ENCODE results near the gene AP1B1. TPM values are rescaled to one million over a fixed set of nuclear protein-coding genes. Genes with fewer than 3 reads are reported as not detected.

Gene AP1B1
- total RNA-seq, 1 donor from 2014 or later = 28.0 TPM

DNA sequence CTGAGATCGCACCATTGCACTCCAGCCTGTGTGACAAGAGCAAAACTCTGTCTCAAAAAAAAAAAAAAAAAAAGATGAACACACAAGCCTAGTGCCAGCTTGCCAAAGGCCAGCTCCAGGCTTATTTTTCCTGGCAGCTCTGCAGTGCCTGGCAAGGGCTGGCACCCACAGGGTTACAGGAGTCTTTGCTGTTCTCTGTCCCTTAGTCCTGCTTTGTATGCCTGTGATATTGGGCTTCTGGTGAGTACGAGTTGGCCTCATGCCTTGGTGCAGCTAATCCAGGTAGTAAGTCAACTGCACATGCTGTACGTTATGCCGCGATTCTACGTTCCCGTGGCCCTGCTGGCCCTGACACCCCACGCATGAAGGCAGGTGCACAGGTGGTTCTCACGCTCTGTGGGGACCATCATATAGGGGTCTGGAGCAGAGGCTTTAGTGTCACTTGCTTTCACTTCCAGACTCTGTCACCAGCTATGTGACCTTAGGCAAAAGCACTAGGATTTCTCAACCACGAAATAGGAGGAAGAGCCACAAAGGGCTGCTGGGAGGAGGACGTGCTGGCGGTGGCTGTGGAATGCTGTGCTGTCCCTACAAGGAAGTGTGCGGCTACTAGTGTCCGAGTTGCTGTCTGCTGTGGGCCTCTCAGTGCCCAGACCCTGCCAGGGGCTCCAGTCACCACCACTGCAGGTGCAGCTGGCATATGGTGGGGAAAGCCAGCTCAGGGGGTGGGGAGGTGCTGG lies 51.4 kb downstream of the AP1B1 start:
- DNase-seq (ENCODE audit: low spot score) = no peak
- intact Hi-C loops (cut with DNase I) = no loop called here

DNA sequence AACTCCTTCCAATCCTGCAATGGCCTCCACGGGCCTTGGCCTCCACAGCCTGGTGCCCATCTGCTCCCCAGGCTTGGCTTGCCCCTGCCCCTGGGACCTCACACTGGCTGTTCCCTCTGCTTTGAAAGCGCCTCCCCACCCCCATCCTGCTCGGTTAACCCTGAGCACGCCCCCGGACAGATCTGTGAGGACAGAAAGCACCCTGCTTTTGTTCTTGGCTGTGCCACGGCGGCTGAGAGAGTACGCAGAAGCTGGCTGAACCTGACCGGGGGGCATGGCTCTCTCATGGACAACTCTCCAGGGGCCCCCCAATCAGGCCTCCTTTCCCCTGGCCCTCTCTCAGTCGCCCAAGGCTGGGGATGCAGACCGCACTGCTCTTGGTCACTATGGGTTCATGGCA lies 52.7 kb downstream of the AP1B1 start:
- no peak for DNase-seq (ENCODE audit: low spot score)
- intact Hi-C loops (cut with DNase I) = no loop called here

DNA sequence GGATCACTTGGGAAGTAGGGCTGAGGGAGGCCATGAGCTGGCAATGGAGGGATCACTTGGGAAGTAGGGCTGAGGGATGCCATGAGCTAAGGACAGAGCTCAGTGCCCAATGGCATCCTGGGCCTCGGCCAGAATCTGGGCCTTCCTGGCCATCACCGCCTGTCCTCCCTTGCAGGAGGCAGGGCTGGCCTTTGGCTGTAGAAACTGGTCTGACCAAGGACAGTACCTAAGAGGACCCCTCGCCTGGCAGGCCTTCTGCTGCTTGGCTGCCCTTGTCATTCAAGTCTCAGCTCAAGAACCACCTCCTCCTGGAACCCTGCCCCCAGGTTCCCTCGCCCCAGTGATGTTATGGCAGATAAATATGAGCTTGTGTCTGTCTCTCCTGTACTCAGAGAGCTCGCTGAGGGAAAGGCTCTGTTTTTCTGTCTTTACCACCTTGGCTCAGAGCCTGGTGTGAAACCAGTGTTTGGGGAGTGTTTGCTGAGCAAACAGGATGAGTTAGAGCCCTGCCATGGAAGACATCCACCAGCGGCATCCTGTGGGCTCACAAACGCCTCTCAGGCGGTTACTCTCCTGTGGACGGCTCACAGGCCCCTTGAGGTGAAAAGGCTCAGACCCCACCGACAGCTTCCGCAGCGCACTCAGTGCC lies 53.5 kb downstream of the AP1B1 start:
- no peak for DNase-seq (ENCODE audit: low spot score)
- intact Hi-C loops (cut with DNase I) = no loop called here

DNA sequence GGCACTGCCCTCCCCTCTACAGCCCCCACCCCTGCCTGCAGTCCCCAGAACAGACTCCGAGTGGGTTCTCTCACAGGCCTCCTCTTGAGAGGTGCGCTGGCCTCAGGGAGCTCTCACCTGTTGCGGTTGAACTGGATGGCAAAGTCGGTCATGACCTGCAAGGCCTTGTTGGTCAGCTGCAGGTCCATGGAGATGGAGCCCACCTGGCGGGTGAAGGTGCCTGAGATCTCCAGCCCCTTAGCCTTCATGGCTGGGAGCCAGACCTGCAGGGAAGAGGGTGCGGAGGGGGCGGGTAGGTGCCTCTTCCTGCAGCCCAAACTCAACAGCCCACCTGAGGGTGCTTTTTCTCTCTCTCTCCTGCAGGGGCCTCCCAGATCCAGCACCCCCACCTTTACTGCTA lies 54.2 kb downstream of the AP1B1 start:
- intact Hi-C loops (cut with DNase I) = no loop called here
- no peak for DNase-seq (ENCODE audit: low spot score)

DNA sequence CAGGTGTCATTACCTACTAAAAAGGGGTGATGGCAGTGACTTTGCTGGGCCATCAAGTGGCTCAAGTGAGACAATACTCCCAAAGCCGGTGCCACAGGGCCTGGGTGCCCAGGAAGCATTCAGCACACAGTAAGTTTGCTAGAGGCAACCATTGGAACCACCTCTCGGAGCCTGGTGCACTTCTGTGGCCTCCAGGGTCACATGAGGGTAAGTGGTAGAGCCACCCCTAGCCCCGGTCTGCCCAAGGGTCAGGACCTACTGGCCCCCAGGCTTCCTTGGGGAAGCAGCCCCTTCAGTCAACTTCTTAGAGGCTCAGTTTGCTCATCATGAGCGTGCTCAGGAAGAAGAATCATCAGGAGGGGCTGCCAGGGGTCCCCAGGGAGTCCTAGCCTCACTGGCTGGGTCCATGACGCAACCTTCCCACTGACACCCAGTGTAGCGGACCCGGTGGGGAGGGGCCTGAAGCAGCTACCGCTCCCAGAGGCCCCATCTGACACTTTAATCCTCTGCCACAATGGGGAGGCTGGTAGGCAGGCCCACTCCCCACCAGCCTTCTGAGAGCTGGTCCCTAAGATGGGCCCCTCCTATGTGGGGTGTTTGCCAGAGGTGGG lies 55.4 kb downstream of the AP1B1 start:
- DNase-seq (ENCODE audit: low spot score) = no peak
- intact Hi-C loops (cut with DNase I) = no loop called here

DNA sequence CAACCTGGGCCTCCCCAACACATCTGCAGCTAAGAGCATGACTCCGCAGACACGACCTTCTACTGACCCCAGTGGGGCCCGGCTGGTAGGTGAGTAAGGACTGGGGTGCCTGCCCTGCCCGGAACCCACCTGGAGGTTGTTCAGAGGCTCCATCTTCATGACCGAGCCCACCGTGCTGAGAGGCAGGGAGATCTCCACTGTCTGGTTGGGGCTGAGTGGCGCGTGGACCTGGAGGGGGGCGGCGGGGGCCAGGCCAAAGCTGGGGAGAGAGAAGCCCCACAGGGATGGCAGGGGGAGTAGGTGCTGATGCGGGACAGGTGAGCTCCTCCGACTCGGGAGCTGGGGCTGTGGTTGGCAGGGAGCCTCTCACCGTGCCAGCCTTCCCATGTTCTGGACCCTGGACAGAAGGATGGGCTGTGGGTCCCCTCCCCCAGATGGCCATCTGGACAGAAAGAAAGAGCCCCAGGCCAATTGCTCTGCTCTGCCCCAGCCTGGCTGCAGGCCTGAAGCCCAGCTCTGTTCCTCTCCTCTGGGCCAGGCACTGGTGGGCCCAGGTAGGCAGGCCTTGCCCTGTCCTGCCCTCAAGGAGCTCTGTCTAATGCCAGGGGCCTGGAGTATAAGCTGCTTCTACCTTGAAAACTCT lies 56.6 kb downstream of the AP1B1 start:
- no peak for DNase-seq (ENCODE audit: low spot score)
- intact Hi-C loops (cut with DNase I) = no loop called here

DNA sequence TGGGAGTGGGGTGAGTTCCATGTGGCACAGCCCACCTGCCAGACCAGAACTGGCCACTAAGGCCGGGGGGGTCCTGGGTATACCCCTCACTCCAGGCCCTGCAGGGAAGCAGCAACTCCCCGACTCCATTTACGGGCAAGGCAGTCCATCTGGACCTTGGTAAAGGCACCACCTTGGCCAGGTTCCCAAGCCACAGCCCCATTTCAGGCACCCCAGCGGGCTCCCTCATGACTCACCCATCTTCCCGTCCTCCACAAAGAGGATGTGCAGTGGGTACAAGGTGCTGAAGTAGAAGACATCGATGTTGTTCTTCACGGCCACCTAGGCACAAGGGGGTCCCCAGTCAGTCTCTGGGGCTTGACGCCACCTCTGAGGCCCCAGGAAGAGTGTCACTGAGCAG lies 57.2 kb downstream of the AP1B1 start:
- DNase-seq (ENCODE audit: low spot score) = no peak
- intact Hi-C loops (cut with DNase I) = no loop called here

DNA sequence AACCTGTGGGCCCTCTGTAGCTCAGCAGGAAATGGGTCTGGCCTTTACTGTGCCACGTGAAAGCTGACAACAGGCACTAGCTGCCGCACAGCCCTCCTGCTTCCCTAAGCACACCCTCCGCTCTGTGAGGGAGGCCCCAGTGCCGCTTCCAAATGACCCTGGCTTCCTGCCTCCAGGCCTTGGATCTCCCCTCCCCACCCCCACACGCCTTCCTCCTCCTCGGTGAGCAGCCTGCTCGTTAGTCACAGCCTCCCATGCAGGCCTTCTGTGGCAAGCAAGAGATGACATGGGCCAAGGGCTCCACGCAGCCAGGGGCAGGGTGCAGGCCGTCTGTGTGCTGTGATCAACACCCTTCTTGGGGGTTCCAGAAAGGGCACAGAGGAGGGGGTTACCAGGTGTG lies 57.6 kb downstream of the AP1B1 start:
- intact Hi-C loops (cut with DNase I) = no loop called here
- DNase-seq (ENCODE audit: low spot score) = no peak

DNA sequence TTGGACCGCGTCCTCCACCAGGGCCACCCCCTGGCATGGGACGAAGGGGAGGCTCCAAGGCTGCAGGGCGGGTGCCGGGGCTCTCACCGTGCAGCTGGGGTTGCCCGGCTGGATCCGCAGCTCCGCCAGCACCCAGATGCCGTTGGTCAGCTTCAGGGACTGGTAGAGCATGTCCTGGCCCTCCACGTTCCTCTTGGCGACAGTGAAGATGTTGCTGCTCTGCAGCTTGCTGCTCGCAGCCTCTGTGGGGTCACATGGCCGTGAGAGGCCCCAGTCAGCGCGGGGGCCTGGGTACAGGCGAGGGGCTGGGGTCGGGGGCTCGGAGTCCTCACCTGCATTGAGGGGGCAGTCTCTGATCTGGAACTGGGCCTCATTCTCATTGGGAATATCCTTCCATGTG lies 58.1 kb downstream of the AP1B1 start:
- intact Hi-C loops (cut with DNase I) = no loop called here
- DNase-seq (ENCODE audit: low spot score) = no peak

DNA sequence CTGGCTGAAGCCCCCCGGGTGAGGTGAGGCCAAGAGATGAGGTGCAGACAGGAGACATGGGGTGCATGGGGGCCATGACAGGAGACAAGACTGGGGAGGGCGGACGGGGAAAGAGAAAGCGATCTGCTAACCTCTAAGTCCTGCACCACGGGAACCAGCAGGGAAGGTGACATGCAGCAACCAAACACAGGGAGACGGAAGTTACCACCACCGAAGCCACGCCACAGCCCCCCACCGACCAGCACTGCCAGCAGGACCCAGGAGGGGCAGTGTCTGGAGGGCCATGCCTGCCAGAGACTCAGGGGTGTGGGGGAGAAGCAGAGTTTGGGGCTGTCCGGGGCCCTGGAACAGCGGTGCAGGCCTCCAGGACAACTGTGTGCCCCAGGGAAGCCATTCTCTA lies 58.8 kb downstream of the AP1B1 start:
- no peak for DNase-seq (ENCODE audit: low spot score)
- intact Hi-C loops (cut with DNase I) = no loop called here

DNA sequence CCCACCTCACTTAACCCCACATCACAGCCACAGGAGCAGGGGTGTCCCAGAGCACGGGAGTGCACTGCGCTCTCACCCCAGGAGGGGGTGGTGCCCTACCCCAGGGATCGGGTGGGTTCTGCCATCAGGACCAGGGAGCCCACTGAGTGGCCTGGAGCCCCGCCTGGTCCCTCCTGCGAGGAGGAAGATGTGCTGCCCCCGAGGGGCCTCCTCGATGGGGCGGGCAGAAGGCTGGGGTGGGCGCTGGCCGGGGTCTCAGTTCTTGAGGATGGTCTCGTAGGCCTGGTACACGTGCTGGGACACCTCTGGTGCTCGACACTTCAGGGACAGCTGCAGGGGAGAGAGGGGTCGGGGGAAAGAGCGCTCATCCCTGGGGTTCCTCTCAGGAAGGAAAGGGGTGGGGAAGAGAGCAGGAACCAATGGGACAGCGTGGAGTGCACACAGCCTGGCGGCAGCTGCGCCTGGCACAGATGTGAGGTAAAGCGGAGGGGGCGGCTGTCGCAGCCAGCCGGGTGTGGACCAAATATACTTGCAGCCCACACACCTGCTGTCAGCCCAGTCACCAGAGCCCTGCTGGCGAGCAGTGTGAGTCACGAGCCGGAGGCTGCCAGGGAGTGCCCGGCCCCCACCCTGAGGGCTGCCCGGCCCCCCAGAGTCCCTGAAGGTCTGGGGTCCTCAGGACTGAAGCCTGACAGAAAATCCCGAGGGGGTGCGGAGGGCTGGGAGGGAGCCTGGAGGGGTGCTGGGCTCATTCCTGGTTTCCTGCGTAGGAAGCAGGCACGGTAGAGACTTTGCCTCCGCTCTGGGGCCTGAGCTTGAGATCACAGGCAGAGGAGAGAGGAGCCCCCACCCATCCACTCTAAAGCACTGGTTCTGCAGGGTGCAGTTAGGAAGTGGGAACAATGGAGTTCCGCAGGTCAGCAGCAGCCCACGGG lies 59.5 kb downstream of the AP1B1 start:
- intact Hi-C loops (cut with DNase I) = no loop called here
- no peak for DNase-seq (ENCODE audit: low spot score)

DNA sequence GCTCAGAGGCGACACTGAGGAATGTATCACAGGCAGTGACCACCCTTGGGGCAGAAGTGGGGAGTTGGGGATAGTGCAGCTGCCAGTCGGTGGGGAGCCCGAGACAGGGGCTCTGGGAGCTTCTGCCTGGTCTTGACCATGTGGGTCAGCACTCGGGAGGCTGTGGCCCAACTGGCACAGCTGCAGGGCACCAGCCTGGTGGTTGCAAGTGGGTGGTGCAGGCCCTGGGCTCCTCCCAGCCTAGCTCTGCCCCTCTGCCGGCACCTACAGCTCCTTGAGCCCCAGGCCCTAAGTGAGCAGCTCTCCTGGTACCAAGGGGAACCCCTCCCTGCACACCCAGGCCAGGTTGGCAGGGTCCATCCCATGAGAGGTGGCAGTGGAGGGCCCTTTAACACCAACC lies 60.3 kb downstream of the AP1B1 start:
- no peak for DNase-seq (ENCODE audit: low spot score)
- intact Hi-C loops (cut with DNase I) = no loop called here

DNA sequence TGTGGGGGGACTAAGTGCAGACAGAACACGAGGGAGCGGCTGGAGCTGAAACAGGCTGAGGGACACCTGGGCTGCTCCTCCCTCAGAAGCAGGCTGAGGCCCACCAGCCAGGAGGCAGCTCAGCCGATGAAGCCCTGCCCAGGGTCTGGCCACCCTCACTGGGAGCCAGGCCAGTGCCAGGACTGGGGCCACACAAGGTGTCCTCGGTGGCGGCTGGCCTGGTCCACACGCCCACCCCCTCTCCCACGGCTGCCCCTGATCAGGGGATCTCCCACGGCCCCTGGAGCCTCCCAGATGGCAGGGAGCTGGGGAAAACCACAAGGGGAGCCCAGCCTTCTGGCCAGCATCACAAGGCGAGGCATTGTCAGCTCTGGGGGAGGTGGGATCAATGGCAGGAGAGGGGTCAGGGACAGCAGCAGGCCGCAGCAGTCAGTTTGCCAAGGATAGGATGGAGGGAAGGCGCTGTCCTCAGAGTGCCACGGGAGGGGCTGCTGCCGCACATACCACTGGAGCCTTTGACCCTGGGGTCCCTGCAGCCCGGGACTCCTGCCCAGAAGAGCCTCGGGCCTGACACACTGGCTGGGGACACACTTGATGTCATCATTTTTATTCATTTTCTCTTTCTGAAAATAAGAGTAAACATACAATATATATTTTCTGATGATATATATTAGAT lies 61.1 kb downstream of the AP1B1 start:
- no peak for DNase-seq (ENCODE audit: low spot score)

DNA sequence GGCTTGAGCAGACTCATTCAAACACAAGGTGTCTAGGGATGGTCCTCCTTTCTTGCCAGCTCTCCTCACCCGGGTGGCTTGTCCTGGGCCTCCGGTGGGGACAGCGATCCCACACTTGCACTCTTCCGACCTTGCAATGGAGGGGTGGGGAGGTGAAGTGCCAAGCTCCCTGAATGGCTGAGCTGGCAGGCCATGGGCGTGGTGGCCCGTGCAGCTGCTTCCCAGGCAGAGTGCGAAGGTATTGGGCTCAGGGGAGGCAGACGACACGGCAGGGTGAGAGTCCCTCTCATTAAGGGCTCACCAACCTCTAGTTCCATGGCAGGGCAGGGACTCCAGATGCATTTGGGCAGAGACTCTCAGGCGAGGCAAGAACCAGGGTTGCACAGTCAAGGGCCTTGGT lies 61.9 kb downstream of the AP1B1 start:
- intact Hi-C loops (cut with DNase I) = no loop called here
- DNase-seq (ENCODE audit: low spot score) = no peak

More for the DNA sequence above, 61.1 kb downstream of the AP1B1 start:
- intact Hi-C loops (cut with DNase I) = no loop called here

DNA sequence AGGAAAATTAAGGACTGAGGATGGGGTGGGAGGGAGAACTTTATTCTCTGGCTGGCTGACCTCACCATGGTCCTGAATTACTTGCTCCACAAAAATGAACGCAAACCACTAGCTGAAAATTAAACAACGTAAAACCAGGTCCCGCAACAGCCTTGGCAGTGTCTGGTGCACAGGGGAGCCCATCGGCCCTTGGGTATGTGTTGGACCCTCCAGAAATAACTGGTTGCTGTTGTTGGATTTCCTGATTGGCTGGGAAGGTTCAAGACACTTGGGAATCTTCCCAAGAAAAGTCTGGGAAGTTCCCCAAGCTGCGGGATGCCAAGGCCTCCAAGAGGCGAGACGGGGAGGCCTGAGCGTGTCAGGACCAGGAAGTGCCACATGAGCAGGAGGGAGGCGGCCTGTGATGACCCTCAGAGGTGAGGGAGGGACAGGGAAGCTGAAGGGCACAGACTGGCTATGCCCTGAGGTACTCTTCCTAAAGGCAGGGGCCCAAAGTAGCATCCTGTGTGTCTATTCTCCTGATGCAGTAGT lies 62.5 kb downstream of the AP1B1 start:
- DNase-seq (ENCODE audit: low spot score) = no peak
- intact Hi-C loops (cut with DNase I) = no loop called here

DNA sequence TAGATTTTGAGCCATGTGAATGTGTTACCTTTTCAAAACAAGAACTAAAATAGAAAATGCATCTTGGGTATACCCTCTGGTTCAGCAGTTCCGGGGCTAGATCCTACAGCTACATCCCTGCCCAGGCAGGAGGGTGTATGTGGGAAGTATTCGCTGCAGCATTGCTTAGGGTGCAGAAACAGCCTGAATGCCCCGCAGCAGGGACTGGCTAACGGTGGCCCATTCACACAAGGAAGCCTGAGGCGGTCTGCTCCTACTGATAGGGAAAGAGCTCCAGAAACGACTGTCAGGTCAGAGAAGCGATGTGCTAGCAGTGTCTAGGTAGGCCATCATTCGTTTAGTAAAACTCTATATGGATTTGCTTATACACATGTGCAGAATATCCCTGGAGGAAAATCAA lies 63.0 kb downstream of the AP1B1 start:
- no peak for DNase-seq (ENCODE audit: low spot score)

DNA sequence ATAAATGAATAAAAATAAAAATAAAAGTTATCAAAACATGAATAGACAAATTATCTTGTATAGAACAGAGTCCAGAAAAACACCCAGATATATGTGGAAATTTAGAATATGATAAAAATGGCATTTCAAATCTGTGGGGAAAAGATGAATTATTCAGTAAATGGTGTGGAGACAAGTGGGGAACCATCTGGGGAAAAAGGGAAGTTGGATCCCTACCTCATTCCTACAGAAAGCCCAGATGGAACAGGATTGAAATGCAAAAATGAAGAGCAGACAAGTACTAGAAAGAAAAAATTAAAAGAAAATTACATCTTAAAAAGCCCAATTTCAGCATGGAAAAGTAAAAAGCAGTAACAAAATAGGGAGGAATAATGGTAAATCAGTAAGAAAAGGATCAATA lies 64.7 kb downstream of the AP1B1 start:
- no peak for DNase-seq (ENCODE audit: low spot score)
- intact Hi-C loops (cut with DNase I) = no loop called here

More for the DNA sequence above, 63.0 kb downstream of the AP1B1 start:
- intact Hi-C loops (cut with DNase I) = no loop called here

DNA sequence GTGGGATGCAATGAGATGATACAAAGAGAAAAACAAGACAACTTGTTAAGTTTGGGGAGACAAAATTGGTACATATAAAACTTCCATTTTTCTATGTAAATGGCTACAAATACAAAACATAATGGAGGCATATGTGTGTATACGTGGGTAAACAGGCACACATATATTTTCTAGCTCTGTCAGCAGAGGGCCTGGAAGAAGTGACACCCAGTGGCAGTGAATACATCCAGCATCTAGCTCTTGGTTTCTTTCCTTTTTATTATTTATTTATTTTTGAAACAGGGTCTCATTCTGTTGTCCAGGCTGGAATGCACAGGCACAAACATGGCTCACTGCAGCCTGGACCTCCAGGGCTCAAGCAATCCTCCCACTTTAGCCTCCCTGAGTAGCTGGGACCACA lies 67.8 kb downstream of the AP1B1 start:
- intact Hi-C loops (cut with DNase I) = no loop called here

DNA sequence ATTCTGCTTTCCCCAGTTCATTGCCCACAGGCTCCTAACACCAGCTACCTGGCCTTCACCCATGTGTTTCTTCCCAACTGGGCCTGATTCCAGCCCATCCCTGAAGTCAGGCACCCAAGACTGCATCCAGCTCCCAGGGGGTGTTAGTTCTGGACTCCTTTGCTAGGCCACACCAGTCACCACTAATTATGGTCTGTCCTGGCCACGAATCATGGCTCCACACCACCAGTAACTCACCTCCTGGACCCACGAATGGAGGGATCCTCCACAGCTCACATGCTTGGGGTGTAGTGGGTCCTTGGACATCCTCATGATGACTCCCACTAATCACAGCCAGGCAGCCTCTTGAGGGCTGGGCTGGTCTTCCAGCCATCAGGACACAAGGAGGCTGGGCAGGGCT lies 69.3 kb downstream of the AP1B1 start:
- no peak for DNase-seq (ENCODE audit: low spot score)
- intact Hi-C loops (cut with DNase I) = no loop called here

More for the DNA sequence above, 67.8 kb downstream of the AP1B1 start:
- DNase-seq (ENCODE audit: low spot score) = no peak

Measured in cardiac septum (tissue), 1 donor.